Keratinocyte (primary cell): ENCODE data around the gene TAF1C. TPM values are rescaled to one million over a fixed set of nuclear protein-coding genes. Genes with fewer than 3 reads are reported as not detected.

Experiments
- DNase-seq: peaks from one replicate; pipeline ENCODE4 v3.0.0-alpha.2; 2011; ENCODE audit warnings: low read depth, missing footprints, low spot score
- FAIRE-seq: peaks from 2 replicates; lab custom pipeline; 2011; peaks lifted over from hg19 to GRCh38; lab: Jason Lieb, UNC
- H2AFZ ChIP-seq: 2 replicates; pipeline ENCODE4 v1.6.0; 2012; ENCODE audit warnings: low read length, control low read depth, inconsistent platforms; ENCODE audit not compliant: control insufficient read depth
- H3K27ac ChIP-seq: 2 replicates; pipeline ENCODE4 v1.5.1; 2011; ENCODE audit warnings: low read length; ENCODE audit not compliant: control insufficient read depth, insufficient read depth
- H3K27me3 ChIP-seq: 3 replicates; pipeline ENCODE4 v1.6.0; 2011; ENCODE audit warnings: low read length; ENCODE audit not compliant: control insufficient read depth, insufficient read depth; ENCODE audit errors: extremely low read depth
- H3K36me3 ChIP-seq, 2 experiments: 2 replicates in 1 of 2; 3 replicates in 1 of 2; pipeline ENCODE4 v1.5.1; 2011; ENCODE audit warnings: low read length in 2 of 2, mild to moderate bottlenecking in 1 of 2; ENCODE audit not compliant: control insufficient read depth in 2 of 2, insufficient read depth in 2 of 2; ENCODE audit errors: extremely low read depth in 1 of 2
- H3K4me1 ChIP-seq: 3 replicates; pipeline ENCODE4 v1.5.1; 2011; ENCODE audit warnings: low read length; ENCODE audit not compliant: control insufficient read depth, insufficient read depth; ENCODE audit errors: extremely low read depth
- H3K4me2 ChIP-seq: 3 replicates; pipeline ENCODE4 v1.6.0; 2011; ENCODE audit warnings: low read depth, low read length; ENCODE audit not compliant: control insufficient read depth, insufficient read depth; ENCODE audit errors: extremely low read depth
- H3K4me3 ChIP-seq, 3 experiments: fragments of 200-600 bp in 1 of 3; sonication (generic) in 1 of 3; 2 replicates in 2 of 3; 3 replicates in 1 of 3; pipeline ENCODE4 v1.5.1; 2011 to 2016; ENCODE audit warnings: low read length in 3 of 3, mild to moderate bottlenecking in 3 of 3, control low read depth in 2 of 3, inconsistent platforms in 1 of 3, low read depth in 1 of 3, mixed read lengths in 1 of 3, mixed run types in 1 of 3, moderate library complexity in 1 of 3; ENCODE audit not compliant: control insufficient read depth in 2 of 3, insufficient read depth in 2 of 3; ENCODE audit errors: extremely low read depth in 1 of 3
- H3K79me2 ChIP-seq: 2 replicates; pipeline ENCODE4 v1.6.0; 2012; ENCODE audit warnings: low read length; ENCODE audit not compliant: control insufficient read depth, insufficient read depth
- H3K9ac ChIP-seq: 3 replicates; pipeline ENCODE4 v1.6.0; 2011; ENCODE audit warnings: low read length; ENCODE audit not compliant: control insufficient read depth, insufficient read depth; ENCODE audit errors: extremely low read depth
- H3K9me1 ChIP-seq: 3 replicates; pipeline ENCODE4 v1.6.0; 2011; ENCODE audit warnings: low read length; ENCODE audit not compliant: control insufficient read depth, insufficient read depth; ENCODE audit errors: extremely low read depth
- H3K9me3 ChIP-seq: 2 replicates; pipeline ENCODE4 v1.5.1; 2012; ENCODE audit warnings: low read depth, low read length; ENCODE audit not compliant: control insufficient read depth
- H4K20me1 ChIP-seq: 3 replicates; pipeline ENCODE4 v1.6.0; 2011; ENCODE audit warnings: low read length; ENCODE audit not compliant: control insufficient read depth, insufficient read depth; ENCODE audit errors: extremely low read depth
- EZH2 ChIP-seq: IDR thresholded peaks from one replicate; pipeline ENCODE4 v1.6.1; 2012; ENCODE audit warnings: inconsistent platforms, mild to moderate bottlenecking, low read length, moderate library complexity
- dilution Hi-C: fragments of 300-500 bp; cut with MboI; formaldehyde crosslinking; loops from one replicate; pipeline ENCODE4 v1.7.0; 2020; ENCODE audit warnings: low sequenced_read_pairs; ENCODE audit not compliant: extremely low pct_ligation_motif_present
- polyA plus RNA-seq, 5 experiments: library from polyadenylated mRNA; depleted of rRNA in 3 of 5; stranded (reverse) in 3 of 5; stranded (forward) in 1 of 5; unstranded in 1 of 5; fragments of >200 nt; gene quantifications; 1 replicate in 1 of 5; 2 replicates in 3 of 5; 3 replicates in 1 of 5; pipeline versions ENCODE4 v1.2.1 to v1.2.3, GENCODE V29; 2011 to 2012; ENCODE audit warnings: missing spikeins in 2 of 5, low read depth in 1 of 5, low replicate concordance in 1 of 5
- TF ChIP-seq, protein P1 (sequence below), 3 experiments: IDR thresholded peaks in 1 of 3; conservative IDR thresholded peaks in 1 of 3; optimal IDR thresholded peaks in 1 of 3; 2 replicates in 2 of 3; 3 replicates in 1 of 3; pipeline versions ENCODE3 to v1.5.1; 2011; ENCODE audit warnings: low read length in 3 of 3, mild to moderate bottlenecking in 3 of 3, moderate library complexity in 2 of 3, control low read depth in 1 of 3, inconsistent platforms in 1 of 3; ENCODE audit not compliant: insufficient read depth in 2 of 3; ENCODE audit errors: extremely low read depth in 1 of 3

TAF1C gene
- polyA plus RNA-seq, 1 donor (not counting 4 experiments of a cell fraction or from before 2014, with no cell fraction given): 6.5 TPM

DNA sequence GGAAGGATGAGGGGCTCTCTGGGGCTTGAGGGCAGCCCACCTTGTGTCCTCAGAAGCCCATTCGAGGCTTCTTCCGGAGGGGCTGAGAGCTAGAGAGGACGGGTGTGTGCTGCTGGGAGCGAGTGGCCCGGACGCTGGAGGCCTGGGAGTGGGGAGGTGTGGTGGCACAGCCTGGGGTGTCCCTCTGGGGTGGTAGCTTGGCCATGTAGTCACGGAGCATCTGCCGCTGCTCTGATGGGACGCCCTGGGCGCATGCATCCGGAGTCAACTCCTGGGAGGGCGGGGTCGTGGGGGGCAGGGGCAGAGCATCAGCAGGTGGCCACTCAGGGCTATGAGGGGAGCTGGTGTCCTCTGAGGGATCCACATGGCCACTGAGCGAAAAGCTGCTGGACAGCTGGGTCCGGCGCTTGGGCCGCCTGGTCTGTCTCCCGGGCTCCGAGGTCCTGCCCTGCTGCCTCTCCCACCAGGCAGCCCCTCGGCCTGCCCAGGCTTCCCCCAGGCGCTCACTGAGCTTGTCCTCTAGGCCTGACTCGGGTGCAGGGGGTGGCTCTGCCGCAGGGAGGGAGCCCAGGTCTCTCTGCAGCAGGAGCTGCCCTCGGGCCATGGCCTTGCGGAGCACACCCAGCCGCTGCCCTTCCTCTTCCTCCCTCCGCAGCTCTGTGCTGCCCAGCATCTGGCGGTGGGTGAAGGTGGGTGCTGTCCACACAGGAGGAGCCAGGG is 7.8 kb downstream of the TAF1C start:
- peaks cover 2% of the 10 kb centered on the region for H4K20me1 ChIP-seq
- no peak overlapping the region for H3K9ac ChIP-seq
- FAIRE-seq: no peak
- no peak overlapping the region for H3K4me2 ChIP-seq
- no peaks in the 10 kb centered on the region for H3K9me1 ChIP-seq
- no peaks in the 10 kb centered on the region for H3K27me3 ChIP-seq
- H3K4me3 ChIP-seq: no peak overlapping the region
- no peaks in the 10 kb centered on the region for H3K9me3 ChIP-seq
- DNase-seq: no peak
- no peak overlapping the region for H3K27ac ChIP-seq
- peaks cover 7% of the 10 kb centered on the region for H3K79me2 ChIP-seq
- peaks cover 15 to 20% of the 10 kb centered on the region in 2 experiments for H3K36me3 ChIP-seq
- peaks cover 29% of the 10 kb centered on the region for H3K4me1 ChIP-seq
- TF ChIP-seq, protein P1, sequence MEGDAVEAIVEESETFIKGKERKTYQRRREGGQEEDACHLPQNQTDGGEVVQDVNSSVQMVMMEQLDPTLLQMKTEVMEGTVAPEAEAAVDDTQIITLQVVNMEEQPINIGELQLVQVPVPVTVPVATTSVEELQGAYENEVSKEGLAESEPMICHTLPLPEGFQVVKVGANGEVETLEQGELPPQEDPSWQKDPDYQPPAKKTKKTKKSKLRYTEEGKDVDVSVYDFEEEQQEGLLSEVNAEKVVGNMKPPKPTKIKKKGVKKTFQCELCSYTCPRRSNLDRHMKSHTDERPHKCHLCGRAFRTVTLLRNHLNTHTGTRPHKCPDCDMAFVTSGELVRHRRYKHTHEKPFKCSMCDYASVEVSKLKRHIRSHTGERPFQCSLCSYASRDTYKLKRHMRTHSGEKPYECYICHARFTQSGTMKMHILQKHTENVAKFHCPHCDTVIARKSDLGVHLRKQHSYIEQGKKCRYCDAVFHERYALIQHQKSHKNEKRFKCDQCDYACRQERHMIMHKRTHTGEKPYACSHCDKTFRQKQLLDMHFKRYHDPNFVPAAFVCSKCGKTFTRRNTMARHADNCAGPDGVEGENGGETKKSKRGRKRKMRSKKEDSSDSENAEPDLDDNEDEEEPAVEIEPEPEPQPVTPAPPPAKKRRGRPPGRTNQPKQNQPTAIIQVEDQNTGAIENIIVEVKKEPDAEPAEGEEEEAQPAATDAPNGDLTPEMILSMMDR (optimal IDR thresholded peaks at IDR 0.05 in 1 of 3, IDR thresholded peaks at IDR 0.05 in 1 of 3, conservative IDR thresholded peaks at IDR 0.05 in 1 of 3; ENCODE audit: extremely low read depth in 1 of 3, insufficient read depth in 2 of 3, low read length in 3 of 3): no peak
- TF ChIP-seq EZH2: no peak
- no peak overlapping the region for H2AFZ ChIP-seq
- dilution Hi-C loops: no loop called here

DNA sequence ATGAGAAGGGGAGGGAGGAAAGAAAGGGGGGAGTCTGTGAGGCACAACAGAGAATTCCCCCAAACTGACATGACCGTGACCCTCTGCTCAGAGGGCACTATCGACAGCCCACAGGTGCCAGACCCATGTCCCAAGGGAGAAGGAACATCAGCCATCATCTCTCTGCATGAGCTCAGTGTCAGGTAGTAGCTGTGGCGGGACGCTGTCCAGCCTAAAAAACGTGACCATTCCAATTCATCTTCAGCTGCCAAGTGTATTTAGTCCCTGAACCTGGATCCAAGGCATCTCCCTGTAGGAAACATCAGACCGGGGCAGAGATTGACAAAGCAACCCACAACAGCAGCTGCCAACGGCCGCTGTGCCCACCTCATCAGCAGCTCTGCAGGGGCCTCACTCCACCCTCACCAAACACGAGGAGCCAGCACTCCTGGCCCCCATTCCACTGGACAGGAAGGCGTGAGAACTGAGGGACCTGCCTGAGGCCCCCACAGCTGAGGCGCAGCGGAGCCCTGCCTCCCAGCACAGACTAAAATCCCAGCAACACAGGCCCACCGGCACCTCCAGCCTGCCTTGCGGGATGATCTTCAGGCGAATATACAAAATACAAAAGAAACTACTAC is 8.6 kb downstream of the TAF1C start:
- TF ChIP-seq, protein P1 (optimal IDR thresholded peaks at IDR 0.05 in 1 of 3, IDR thresholded peaks at IDR 0.05 in 1 of 3, conservative IDR thresholded peaks at IDR 0.05 in 1 of 3; ENCODE audit: extremely low read depth in 1 of 3, insufficient read depth in 2 of 3, low read length in 3 of 3): no peak
- TF ChIP-seq EZH2: no peak
- H3K79me2 ChIP-seq: peaks cover 3% of the 10 kb centered on the region
- FAIRE-seq (no peak), DNase-seq (no peak)
- H3K27ac ChIP-seq: peak overlapping the region; percentile 56
- dilution Hi-C loops: no loop called here
- H3K9me3 ChIP-seq: no peaks in the 10 kb centered on the region
- H3K9me1 ChIP-seq: no peaks in the 10 kb centered on the region
- H3K4me2 ChIP-seq: no peak overlapping the region
- H4K20me1 ChIP-seq: peaks cover 2% of the 10 kb centered on the region
- no peak overlapping the region for H3K9ac ChIP-seq
- H3K4me1 ChIP-seq: peaks cover 29% of the 10 kb centered on the region
- peaks cover 13 to 17% of the 10 kb centered on the region in 2 experiments for H3K36me3 ChIP-seq
- H3K4me3 ChIP-seq: no peak overlapping the region
- H3K27me3 ChIP-seq: no peaks in the 10 kb centered on the region
- H2AFZ ChIP-seq: no peak overlapping the region
